GM19043 (cell line): ENCODE data around the gene TAOK2.
"Not testable (repeated sequence)": the region's sequence is repeated elsewhere in the genome, so short reads cannot be mapped to it uniquely, and the experiment has no call there.

ENCODE experiments used
- ATAC-seq: cut with Tn5 transposase; IDR thresholded peaks from one replicate; pipeline ENCODE4 v1.9.1; 2021; ENCODE audit warnings: low read depth; ENCODE audit not compliant: unreplicated experiment

Gene TAOK2

GRCh38 chr16:30000735-30001631, 27.3 kb downstream of the TAOK2 start:
- no peak for ATAC-seq

GRCh38 chr16:30002614-30003346, 29.1 kb downstream of the TAOK2 start:
- ATAC-seq = no peak

- no peak for ATAC-seq
Observed at GRCh38 chr16:30003670-30004423, 30.2 kb downstream of the TAOK2 start.

- ATAC-seq = no peak
Observed at GRCh38 chr16:30004424-30004776, 30.7 kb downstream of the TAOK2 start.

GRCh38 chr16:30004811-30005242, 31.2 kb downstream of the TAOK2 start:
- no peak for ATAC-seq

- ATAC-seq = no peak
Observed at GRCh38 chr16:30005341-30006094, 31.9 kb downstream of the TAOK2 start.

- ATAC-seq = no peak
Observed at GRCh38 chr16:30006095-30006473, 32.4 kb downstream of the TAOK2 start.

GRCh38 chr16:30006659-30007377, 33.1 kb downstream of the TAOK2 start:
- no peak for ATAC-seq

GRCh38 chr16:30007378-30007895, 33.8 kb downstream of the TAOK2 start:
- no peak for ATAC-seq

- ATAC-seq = no peak
Observed at GRCh38 chr16:30009085-30009862, 35.6 kb downstream of the TAOK2 start.

- ATAC-seq = no peak
Observed at GRCh38 chr16:30009990-30010843, 36.5 kb downstream of the TAOK2 start.

- no peak for ATAC-seq
Observed at GRCh38 chr16:30010844-30011713, 37.4 kb downstream of the TAOK2 start, which contains the start of gene DOC2A. TSS of gene DOC2A (minus strand) at chr16:30011027. CDS start at chr16:30010222, 805 bp downstream.

- ATAC-seq = no peak
Observed at GRCh38 chr16:30011714-30012504, 38.2 kb downstream of the TAOK2 start.

GRCh38 chr16:30012598-30012997, 38.9 kb downstream of the TAOK2 start:
- not testable (repeated sequence) for ATAC-seq

GRCh38 chr16:30015450-30015849, 41.8 kb downstream of the TAOK2 start:
- ATAC-seq = not testable (repeated sequence)
